Bronchial epithelial cell (primary cell): ENCODE measurements around the gene PTBP2. TPM values are rescaled to one million over a fixed set of nuclear protein-coding genes. Genes with fewer than 3 reads are reported as not detected.

ENCODE experiments used
- DNase-seq: peaks from one replicate; pipeline ENCODE4 v3.0.0-alpha.2; 2010; ENCODE audit warnings: low read depth
- FAIRE-seq: peaks from 2 replicates; lab custom pipeline; 2011; peaks lifted over from hg19 to GRCh38; lab: Jason Lieb, UNC
- H3K27me3 ChIP-seq: 2 replicates; pipeline ENCODE4 v1.5.1; 2011; ENCODE audit warnings: low read length; ENCODE audit not compliant: control insufficient read depth, insufficient read depth
- H3K36me3 ChIP-seq: 2 replicates; pipeline ENCODE4 v1.5.1; 2011; ENCODE audit warnings: low read length; ENCODE audit not compliant: control insufficient read depth, insufficient read depth
- H3K4me3 ChIP-seq: 2 replicates; pipeline ENCODE4 v1.5.1; 2011; ENCODE audit warnings: mild to moderate bottlenecking, low read depth, low read length, control low read depth
- CTCF ChIP-seq: IDR thresholded peaks from 2 replicates; pipeline ENCODE4 v1.5.1; 2011; ENCODE audit warnings: mild to moderate bottlenecking, moderate library complexity, low read length, control low read depth, inconsistent platforms; ENCODE audit not compliant: insufficient read depth, severe bottlenecking
- total RNA-seq: library from RNA; depleted of rRNA; stranded (reverse); fragments of >200 nt; gene quantifications from 2 replicates; pipeline ENCODE4 v1.2.1, GENCODE V29; 2014

The PTBP2 gene
- total RNA-seq, 1 donor from 2014 or later = 10.5 TPM

- TF ChIP-seq CTCF = no peak
- DNase-seq (no peak), FAIRE-seq (no peak)
- no peak overlapping the region for H3K4me3 ChIP-seq
- H3K36me3 ChIP-seq = no peaks in the 10 kb centered on the region
- H3K27me3 ChIP-seq = no peaks in the 10 kb centered on the region
Measured at GRCh38 chr1:96730574-96731298, 9.2 kb downstream of the PTBP2 start.

GRCh38 chr1:96741335-96741734 lies 19.8 kb downstream of the PTBP2 start:
- no peaks in the 10 kb centered on the region for H3K36me3 ChIP-seq
- TF ChIP-seq CTCF = no peak
- DNase-seq = no peak
- FAIRE-seq = no peak
- H3K27me3 ChIP-seq = no peaks in the 10 kb centered on the region
- no peak overlapping the region for H3K4me3 ChIP-seq

- H3K36me3 ChIP-seq = no peaks in the 10 kb centered on the region
- no peak overlapping the region for H3K4me3 ChIP-seq
- DNase-seq = no peak
- no peaks in the 10 kb centered on the region for H3K27me3 ChIP-seq
- FAIRE-seq = no peak
- TF ChIP-seq CTCF = no peak
Measured at GRCh38 chr1:96746440-96747420, 25.1 kb downstream of the PTBP2 start.

GRCh38 chr1:96747565-96747964 lies 26.0 kb downstream of the PTBP2 start:
- FAIRE-seq (no peak), DNase-seq (no peak)
- H3K4me3 ChIP-seq = no peak overlapping the region
- no peak for TF ChIP-seq CTCF
- H3K27me3 ChIP-seq = no peaks in the 10 kb centered on the region
- H3K36me3 ChIP-seq = no peaks in the 10 kb centered on the region

GRCh38 chr1:96748078-96748477 lies 26.5 kb downstream of the PTBP2 start:
- FAIRE-seq (no peak), DNase-seq (no peak)
- H3K4me3 ChIP-seq = no peak overlapping the region
- H3K36me3 ChIP-seq = peaks cover 2% of the 10 kb centered on the region
- no peak for TF ChIP-seq CTCF
- H3K27me3 ChIP-seq = no peaks in the 10 kb centered on the region
